ENCODE results near the gene CD52. TPM values are rescaled to one million over a fixed set of nuclear protein-coding genes. Genes with fewer than 3 reads are reported as not detected.
"Not testable (repeated sequence)": the region's sequence is repeated elsewhere in the genome, so short reads cannot be mapped to it uniquely, and the experiment has no call there.

The CD52 gene
- total RNA-seq, 1 experiment from 2014 or later = 8.3 TPM

DNA sequence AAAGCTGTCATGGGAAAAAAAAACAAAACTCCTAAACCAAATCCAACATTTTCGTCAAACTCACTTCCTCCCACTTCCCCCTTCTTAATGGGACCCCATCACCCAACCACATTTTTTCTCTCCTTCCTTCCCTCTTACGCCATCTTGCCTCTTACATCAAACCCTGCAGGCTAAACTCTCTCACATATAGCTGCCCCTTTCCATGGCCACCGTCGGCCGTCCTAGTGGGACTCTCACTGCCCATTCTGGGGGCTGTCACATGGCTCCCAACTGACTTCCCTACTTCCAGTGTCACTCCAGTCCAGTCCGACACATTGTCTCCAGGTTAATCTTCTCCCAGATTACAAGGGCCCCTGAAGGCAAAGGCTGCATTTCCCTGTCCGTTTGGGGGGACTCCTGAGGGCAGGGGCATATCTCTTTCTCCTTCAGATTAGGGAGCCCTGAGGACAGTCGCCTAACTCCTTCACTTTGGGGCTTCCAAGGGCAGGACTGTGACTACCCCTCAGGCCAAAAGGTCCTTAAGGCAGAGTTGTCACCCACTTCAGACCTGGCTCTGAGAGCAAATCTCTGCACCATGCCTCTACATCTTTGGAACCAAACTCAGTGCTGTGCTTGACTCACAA is 12.0 kb upstream of the CD52 start:
- Histone ChIP-seq H3K4me3 (ENCODE audit: insufficient read depth, low read depth, low read length) (peak overlapping the region; percentile 57), H3K27me3 (ENCODE audit: control insufficient read depth, insufficient read depth, low read length) (no peaks in the 10 kb centered on the region), H3K36me3 (replicated peaks; ENCODE audit: control insufficient read depth, insufficient read depth, low read length) (no peaks in the 10 kb centered on the region)
- no peak for DNase-seq

DNA sequence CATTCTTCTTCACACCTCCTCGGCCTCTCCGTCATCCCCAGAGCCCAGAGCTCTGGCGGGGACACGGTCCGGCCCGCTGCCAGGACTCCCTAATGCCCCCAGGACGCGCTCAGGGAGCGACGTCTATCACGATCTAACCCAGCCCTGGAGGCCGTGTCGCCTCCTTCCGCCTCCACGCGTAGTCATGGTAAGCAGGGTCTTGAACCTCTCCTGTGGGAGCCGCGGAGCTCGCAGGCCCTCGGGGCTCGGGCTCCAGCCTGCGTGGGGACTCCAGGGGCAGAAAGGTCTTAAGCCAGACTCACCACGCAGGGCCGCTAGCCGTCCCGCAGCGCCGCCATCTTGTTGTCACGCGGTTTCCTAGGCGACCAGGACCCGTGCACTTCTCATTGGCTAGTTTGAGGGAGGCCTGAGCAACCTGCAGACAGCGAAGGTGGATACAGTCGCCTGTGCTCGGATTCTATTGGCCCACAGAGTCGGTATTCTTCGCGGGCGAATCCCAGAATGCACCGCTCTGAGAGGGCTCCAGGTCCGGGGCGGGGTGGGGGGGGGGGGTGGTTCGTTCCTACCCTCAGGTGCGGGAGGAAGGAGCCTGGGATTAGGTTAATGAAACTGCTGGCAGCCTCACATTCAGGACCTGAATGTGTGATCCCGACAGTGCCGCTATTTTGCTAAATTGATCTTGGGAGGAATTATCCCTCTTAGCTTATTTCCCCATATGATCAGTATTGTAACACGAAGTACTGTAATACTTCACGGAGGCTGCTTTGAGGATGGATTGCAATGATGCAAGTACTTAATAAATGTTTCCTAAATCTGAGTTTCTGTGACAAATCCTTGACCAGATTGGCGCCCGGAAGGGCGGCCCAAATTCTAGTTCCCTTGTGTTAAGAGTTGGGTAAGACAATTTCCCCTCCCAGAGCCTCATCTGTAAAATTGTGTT is 11.2 kb upstream of the CD52 start, which contains the start of gene UBXN11:
TSS of gene UBXN11 (minus strand) at position 347 of the 940 bp plus-strand sequence. CDS start 3,753 bp downstream, outside the sequence.
- Histone ChIP-seq H3K36me3 (replicated peaks; ENCODE audit: control insufficient read depth, insufficient read depth, low read length) (no peaks in the 10 kb centered on the region), H3K27me3 (ENCODE audit: control insufficient read depth, insufficient read depth, low read length) (no peaks in the 10 kb centered on the region), H3K4me3 (ENCODE audit: insufficient read depth, low read depth, low read length) (peak within 1 kb of the TSS; percentile 57)
- peak; percentile 99 for DNase-seq

DNA sequence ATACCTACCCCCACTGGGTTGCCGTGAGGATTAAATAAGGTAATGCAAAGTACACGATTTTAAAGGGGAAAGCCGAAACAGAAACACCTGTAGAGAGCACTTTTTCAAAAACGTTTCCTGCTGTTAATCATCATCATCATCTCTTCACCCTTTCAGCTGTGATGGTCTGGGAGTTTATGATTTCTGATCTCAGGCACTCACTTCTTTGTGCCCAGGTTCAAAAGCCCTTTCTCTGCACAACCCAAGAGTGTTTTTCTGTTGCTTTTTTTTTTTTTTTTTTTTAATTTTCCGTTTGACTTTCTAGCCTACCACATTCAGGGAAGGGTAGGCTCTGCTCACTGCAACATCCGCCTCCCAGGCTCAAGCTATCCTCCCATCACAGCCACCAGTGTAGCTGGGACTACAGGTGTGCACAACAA is 10.4 kb upstream of the CD52 start:
- no peaks in the 10 kb centered on the region for H3K36me3 ChIP-seq (replicated peaks; ENCODE audit: control insufficient read depth, insufficient read depth, low read length)
- no peak overlapping the region for H3K4me3 ChIP-seq (ENCODE audit: insufficient read depth, low read depth, low read length)
- DNase-seq = no peak
- no peaks in the 10 kb centered on the region for H3K27me3 ChIP-seq (ENCODE audit: control insufficient read depth, insufficient read depth, low read length)

DNA sequence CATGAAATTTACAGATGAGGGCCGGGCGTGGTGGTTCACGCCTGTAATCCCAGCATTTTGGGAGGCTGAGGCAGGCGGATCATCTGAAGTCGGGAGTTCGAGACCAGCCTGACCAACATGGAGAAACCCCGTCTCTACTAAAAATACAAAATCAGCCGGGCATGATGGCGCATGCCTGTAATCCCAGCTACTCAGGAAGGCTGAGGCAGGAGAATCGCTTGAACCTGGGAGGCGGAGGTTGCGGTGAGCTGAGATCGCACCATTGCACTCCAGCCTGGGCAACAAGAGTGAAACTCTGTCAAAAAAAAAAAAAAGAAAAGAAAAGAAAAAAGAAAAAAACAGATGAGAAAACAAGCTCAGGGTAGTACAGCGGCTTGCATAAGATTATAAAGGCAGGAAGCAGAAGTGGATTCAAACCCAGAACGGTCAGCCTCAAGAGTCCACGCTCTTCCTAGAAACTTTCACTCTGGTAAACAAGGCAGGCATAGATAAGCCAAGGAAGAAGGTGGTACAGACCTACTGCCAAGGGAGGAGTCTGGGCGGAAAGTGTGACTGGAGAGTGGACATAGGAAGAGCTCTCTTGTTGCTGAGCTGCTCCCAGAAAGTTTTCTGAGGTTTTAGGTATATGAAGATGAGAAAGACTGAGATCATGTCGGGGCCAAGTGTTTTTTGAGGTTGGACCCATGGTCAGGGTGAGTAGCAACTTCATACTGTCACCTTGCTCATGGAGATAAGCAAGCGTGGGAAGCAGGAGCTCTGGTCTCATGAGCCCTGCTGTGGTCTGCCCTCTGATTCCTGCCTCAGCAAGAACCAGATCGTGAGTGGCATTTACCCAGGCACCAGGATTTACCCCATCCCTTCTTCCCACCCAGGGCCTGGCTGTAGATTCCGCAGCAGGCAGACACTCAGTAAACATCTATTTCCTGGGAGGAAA is 9.5 kb upstream of the CD52 start:
- not testable (repeated sequence) for DNase-seq; H3K4me3 ChIP-seq (ENCODE audit: insufficient read depth, low read depth, low read length); H3K36me3 ChIP-seq (replicated peaks; ENCODE audit: control insufficient read depth, insufficient read depth, low read length); H3K27me3 ChIP-seq (ENCODE audit: control insufficient read depth, insufficient read depth, low read length)

DNA sequence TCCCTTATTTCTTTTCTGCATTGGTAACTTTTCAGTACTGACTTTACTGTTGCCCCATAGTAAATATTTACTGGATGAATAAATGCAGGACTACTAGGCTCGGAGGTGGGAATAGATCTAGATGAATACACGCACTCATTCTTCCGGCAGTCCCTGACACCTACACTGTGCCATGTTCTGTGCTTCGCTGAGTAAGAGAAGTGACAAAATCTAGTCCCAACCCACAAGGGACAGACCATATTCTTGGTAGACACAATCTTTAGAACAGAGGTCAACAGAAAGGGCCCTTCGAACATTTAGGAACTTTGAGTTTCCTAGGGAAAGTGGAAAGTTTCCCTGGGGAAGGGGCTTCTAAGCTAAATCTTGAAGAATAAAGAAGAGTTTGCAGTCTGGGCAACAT is 3.3 kb upstream of the CD52 start:
- H3K4me3 ChIP-seq (ENCODE audit: insufficient read depth, low read depth, low read length) = no peak overlapping the region
- no peaks in the 10 kb centered on the region for H3K27me3 ChIP-seq (ENCODE audit: control insufficient read depth, insufficient read depth, low read length)
- no peaks in the 10 kb centered on the region for H3K36me3 ChIP-seq (replicated peaks; ENCODE audit: control insufficient read depth, insufficient read depth, low read length)
- DNase-seq = no peak

DNA sequence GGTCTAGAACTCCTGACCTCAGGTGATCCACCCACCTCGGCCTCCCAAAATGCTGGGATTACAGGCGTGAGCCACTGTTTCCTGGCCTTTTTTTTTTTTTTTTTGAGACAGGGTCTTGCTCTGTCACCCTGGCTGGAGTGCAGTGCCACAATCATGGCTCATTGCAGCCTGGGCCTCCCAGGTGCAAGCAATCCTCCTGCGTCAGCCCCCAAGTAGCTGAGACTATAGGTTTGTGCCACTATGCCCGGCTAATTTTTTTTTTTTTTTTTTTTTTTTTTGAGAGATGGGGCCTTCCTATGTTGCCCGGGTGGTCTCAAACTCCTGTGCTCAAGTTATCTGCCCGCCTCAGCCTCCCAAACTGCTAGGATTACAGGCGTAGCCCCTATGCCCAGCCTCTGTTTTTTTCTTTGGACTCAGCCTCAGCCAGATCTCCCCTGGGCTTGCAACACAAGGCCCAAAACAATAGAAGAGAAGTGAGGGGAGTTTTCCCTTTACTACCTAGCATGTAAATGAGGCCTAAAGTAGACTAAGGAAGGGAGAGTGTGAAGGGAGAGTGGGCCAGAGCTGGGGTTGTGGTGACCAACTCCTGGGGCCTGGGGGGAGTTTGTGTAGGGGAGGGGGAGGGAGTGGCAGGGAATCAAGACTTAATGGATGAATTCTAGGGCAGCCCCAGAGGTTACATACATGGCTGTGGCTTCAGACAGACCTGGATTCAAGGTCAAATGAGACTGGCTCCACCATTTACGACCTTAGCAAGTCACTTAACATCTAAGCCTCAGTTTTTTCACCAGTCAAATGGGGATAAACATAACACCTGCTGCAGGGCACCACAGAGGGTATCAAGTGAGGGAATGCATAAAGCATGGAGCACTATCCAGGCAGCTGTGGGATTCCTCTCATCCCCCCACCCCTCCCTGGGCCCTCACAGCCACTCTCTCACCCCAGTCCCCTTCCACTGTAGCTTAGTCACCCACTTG is 1.6 kb upstream of the CD52 start:
- Histone ChIP-seq H3K36me3 (replicated peaks; ENCODE audit: control insufficient read depth, insufficient read depth, low read length) (peaks cover 4% of the 10 kb centered on the region), H3K4me3 (ENCODE audit: insufficient read depth, low read depth, low read length) (no peak overlapping the region), H3K27me3 (ENCODE audit: control insufficient read depth, insufficient read depth, low read length) (no peaks in the 10 kb centered on the region)
- DNase-seq = peak; percentile 38

DNA sequence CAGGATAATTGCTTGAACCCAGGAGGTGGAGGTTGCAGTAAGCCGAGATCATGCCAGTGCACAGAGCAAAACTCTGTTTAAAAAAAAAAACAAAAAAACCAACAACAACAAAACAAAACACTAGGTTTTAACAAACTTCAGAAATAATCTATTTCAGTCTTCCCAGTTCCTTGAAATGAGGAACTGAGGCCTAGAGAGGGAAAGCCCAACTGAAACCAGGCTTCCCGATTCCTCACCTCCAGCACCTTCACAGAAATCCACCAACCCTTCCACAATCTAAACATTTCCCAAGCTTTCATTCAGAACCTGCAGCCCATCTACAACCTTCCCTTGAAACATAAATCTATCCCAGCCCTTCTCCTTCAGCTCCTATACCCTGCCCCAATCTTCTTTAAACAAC is 612 bp upstream of the CD52 start:
- no peaks in the 10 kb centered on the region for H3K27me3 ChIP-seq (ENCODE audit: control insufficient read depth, insufficient read depth, low read length)

DNA sequence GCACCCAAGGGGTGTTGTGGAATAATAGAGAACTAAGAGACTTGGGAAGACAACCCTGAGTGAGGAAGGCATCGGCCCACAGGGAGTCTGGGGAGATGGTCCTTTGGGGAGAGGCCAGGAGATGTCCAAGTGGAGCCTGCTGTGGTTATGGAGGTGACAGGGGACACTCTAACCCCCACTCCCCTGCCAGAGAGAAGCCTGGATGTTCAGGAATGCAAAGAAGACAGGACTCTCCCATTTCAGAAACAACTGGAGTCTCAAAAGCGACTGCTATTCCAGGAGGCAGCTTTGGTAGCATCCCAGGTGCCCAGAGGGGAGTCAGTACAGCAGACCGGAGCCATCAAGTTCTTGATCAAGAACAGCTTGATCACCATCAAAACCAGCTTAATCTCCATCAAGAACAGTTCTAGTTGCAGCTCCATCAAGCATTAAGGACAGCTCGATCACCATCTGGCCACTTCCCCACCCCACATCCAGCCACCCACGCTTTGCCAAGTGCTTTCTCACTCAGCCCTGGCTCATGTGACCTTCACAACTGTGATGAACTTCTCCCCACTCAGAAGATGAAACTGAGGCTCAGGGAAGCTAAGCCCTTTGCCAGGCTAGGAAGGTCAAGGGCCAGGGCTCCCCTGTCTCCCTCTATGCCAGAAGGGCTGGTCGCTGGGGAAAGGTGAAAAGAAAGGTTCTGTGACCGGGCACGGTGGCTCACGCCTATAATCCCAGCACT is 743 bp downstream of the CD52 start:
- DNase-seq = peak; percentile 33
- peaks cover 9% of the 10 kb centered on the region for H3K36me3 ChIP-seq (replicated peaks; ENCODE audit: control insufficient read depth, insufficient read depth, low read length)
- no peaks in the 10 kb centered on the region for H3K27me3 ChIP-seq (ENCODE audit: control insufficient read depth, insufficient read depth, low read length)
- H3K4me3 ChIP-seq (ENCODE audit: insufficient read depth, low read depth, low read length) = no peak overlapping the region

More for the DNA sequence above, 612 bp upstream of the CD52 start:
- no peak for DNase-seq
- Histone ChIP-seq H3K36me3 (replicated peaks; ENCODE audit: control insufficient read depth, insufficient read depth, low read length) (peaks cover 6% of the 10 kb centered on the region), H3K4me3 (ENCODE audit: insufficient read depth, low read depth, low read length) (no peak overlapping the region)

DNA sequence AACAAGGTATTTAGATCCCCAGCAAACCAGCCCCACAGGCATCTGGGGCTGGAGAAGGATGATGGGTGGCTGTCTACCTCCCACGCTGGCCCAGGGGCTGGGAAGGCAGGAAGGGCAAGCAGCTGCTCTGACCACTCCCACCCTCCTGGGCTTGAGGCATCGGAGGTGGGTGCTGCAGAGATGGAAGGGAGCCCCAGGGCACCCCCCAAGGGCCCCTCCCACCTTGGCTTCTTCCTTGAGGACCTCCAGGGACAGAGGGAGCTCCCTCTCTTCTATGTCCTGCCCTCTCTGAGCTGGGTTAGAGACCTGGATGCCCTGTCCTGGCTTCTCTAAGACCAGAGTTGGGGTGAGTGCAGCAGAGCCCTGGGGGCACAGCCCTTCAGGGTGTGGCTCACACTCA is 3.1 kb downstream of the CD52 start:
- no peak overlapping the region for H3K4me3 ChIP-seq (ENCODE audit: insufficient read depth, low read depth, low read length)
- DNase-seq = no peak

DNA sequence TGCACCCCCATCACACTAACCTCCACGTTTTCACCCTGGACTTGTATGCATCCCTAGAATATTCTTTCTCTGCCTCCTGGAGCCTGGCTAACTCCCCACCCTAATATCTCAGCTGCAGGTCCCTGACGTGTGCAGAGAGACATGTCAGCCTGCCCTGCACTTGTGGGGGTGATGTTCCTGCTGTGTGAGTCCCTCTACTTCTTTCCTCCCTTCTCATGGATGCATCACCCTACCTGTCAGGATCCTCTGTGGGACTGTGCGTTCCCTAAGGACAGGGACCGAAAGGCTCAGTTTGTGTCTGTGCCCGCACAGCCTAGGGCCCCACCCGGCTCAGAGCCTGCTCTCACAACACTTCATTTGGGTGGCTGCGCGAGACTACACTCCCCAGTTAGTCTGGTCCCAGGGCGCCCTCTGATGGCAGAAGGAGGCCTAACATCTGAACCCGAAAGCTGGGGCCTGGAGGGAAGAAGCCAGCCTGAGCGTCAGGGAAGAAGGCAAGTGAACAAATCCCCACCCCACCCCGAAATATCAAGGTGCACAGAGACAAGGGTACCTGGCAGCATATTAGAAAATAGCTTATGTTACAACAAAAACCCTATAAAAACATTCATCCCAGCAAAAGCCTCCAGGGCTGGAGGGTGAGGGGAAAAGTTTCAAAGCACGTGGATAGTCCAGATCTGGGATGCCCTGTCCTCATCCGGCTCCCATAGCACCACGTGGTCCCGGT is 3.7 kb downstream of the CD52 start:
- DNase-seq = peak; percentile 95
- Histone ChIP-seq H3K4me3 (ENCODE audit: insufficient read depth, low read depth, low read length) (no peak overlapping the region), H3K27me3 (ENCODE audit: control insufficient read depth, insufficient read depth, low read length) (no peaks in the 10 kb centered on the region), H3K36me3 (replicated peaks; ENCODE audit: control insufficient read depth, insufficient read depth, low read length) (peaks cover 20% of the 10 kb centered on the region)

More for the DNA sequence above, 3.1 kb downstream of the CD52 start:
- H3K36me3 ChIP-seq (replicated peaks; ENCODE audit: control insufficient read depth, insufficient read depth, low read length) = peaks cover 20% of the 10 kb centered on the region
- H3K27me3 ChIP-seq (ENCODE audit: control insufficient read depth, insufficient read depth, low read length) = no peaks in the 10 kb centered on the region

DNA sequence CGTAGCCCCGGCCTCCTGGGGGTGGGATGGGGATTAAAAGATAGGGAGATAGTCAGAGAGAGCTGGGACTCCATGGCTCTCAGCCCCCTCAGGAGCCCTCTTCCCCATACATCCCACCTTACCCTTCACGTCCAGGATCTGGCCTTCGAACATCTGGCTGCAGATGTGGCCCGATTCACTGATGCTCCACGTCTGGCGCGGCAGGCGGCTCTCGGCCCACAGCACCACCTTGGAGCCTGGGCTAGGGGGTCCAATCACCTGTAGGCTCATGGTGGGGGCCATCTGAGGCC is 4.2 kb downstream of the CD52 start:
- Histone ChIP-seq H3K4me3 (ENCODE audit: insufficient read depth, low read depth, low read length) (no peak overlapping the region), H3K27me3 (ENCODE audit: control insufficient read depth, insufficient read depth, low read length) (no peaks in the 10 kb centered on the region), H3K36me3 (replicated peaks; ENCODE audit: control insufficient read depth, insufficient read depth, low read length) (peaks cover 20% of the 10 kb centered on the region)
- peak; percentile 61 for DNase-seq

DNA sequence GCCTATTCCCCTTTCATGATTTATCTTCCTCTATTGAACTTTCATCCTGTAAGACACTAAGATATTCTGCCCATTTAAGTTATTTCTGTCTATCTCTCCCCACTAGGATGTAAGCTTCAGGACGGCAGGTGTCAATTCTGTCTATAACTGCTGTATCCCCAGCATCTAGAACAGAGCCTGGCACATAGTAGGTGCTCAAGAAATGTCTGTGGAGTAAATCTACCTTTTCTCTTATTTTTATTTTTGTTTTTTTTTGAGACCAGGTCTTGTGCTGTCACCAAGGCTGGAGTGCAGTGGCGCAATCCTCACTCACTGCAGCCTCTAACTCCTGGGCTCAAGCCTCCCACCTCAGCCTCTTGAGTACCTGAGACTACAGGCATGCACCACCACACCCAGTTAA is 5.6 kb downstream of the CD52 start:
- H3K27me3 ChIP-seq (ENCODE audit: control insufficient read depth, insufficient read depth, low read length) = no peaks in the 10 kb centered on the region
- no peak overlapping the region for H3K4me3 ChIP-seq (ENCODE audit: insufficient read depth, low read depth, low read length)
- peaks cover 20% of the 10 kb centered on the region for H3K36me3 ChIP-seq (replicated peaks; ENCODE audit: control insufficient read depth, insufficient read depth, low read length)
- DNase-seq = no peak

Data from H7 (cell line).